NT2/D1 (cell line): Measurements from ENCODE around the gene HHATL.

Experiments used
- SUZ12 ChIP-seq: IDR thresholded peaks from 2 replicates; pipeline ENCODE4 v1.6.1; 2011; ENCODE audit not compliant: insufficient read length, insufficient read depth; ENCODE audit errors: extremely low read depth
- YY1 ChIP-seq: IDR thresholded peaks from 2 replicates; pipeline ENCODE4 v1.6.1; 2011; ENCODE audit not compliant: insufficient read length, insufficient read depth
- ZNF274 ChIP-seq: IDR thresholded peaks from 2 replicates; pipeline ENCODE4 v1.6.1; 2011; ENCODE audit warnings: mild to moderate bottlenecking, low read depth, low read length

- TF ChIP-seq SUZ12 (no peak), ZNF274 (no peak), YY1 (no peak)
Measured at GRCh38 chr3:42675909-42676308, 26.7 kb downstream of the HHATL start.
